Stimulated activated CD8-positive, alpha-beta memory T cell treated with anti-CD3 and anti-CD28 coated beads, Interleukin-7, amount 100 ng/mL, for 24 hours (primary cell): ENCODE data around the gene OR52L1.

Experiments used
- DNase-seq: peaks from one replicate; pipeline ENCODE4 v3.0.0-alpha.2; 2020; ENCODE audit warnings: low read depth

Gene OR52L1

DNA sequence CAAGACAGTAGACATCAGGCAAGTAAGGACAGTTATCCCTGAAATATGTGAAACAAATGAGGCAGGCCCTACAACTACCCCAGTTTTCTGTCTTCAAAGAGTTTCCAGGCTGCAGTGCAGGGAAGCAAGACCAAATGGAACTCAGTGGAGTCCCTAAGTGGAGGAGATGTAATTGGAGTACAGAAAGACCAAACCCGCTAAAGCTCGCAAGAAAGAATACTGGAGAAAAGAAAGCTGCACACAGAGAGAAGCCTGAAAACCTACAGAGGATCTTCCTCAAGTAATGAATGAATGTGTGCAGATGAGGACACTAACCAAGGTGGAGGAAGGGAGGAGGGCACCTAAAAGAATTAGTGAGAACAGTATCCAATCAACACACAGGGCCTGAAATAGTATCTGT, 46.0 kb downstream of the OR52L1 start:
- no peak for DNase-seq

GRCh38 chr11:5938603-5938965, 48.2 kb downstream of the OR52L1 start:
- no peak for DNase-seq

DNA sequence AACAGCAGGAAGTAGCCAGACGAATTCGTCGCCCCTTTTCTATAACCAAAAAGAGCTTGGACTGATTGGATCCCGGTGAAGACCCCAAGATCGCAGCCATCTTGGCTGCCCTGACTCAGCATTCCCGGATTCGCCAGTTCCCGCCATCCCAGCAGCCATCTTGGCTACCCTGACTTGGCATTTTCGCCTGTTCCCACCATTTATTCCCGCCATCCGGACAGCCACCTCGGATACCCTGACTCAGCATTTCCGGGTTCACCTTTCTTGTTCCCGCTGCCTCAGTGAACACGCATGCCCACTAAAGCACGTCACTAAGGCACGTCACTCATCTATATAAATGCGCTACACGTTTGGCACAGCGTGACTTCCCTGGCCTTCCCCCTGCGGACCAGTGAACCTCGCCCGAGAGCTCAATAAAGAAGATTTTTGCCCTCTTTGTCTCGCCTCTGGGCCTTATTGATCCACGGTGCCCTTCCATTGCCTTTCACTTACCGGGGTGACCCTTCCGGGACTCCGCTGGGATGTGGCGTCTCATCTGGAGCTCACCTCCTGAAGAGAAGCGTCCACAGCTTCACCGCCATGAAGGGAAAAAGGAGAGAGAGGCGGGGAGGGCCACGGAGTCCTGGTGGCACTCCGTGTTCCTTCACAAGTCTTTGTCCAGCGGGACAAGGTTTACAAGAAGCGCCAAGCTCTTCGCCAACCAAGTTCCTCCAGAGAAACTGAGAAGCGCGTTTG, 48.8 kb downstream of the OR52L1 start:
- no peak for DNase-seq
